GM21619 (cell line): Measurements from ENCODE around the gene ONECUT3.

ENCODE experiments used
- ATAC-seq: cut with Tn5 transposase; IDR thresholded peaks from one replicate; pipeline ENCODE4 v1.9.1; 2021; ENCODE audit not compliant: unreplicated experiment

ONECUT3 gene

GRCh38 chr19:1739960-1740629, 13.2 kb upstream of the ONECUT3 start:
- ATAC-seq = no peak

GRCh38 chr19:1742989-1743696, 10.2 kb upstream of the ONECUT3 start:
- ATAC-seq = no peak

- no peak for ATAC-seq
Observed at GRCh38 chr19:1744133-1744665, 9.1 kb upstream of the ONECUT3 start.

GRCh38 chr19:1744822-1745563, 8.3 kb upstream of the ONECUT3 start:
- no peak for ATAC-seq

- no peak for ATAC-seq
Observed at GRCh38 chr19:1745589-1746031, 7.7 kb upstream of the ONECUT3 start.

GRCh38 chr19:1746401-1747284, 6.7 kb upstream of the ONECUT3 start:
- ATAC-seq = no peak

GRCh38 chr19:1747285-1748114, 5.8 kb upstream of the ONECUT3 start:
- ATAC-seq = no peak

GRCh38 chr19:1748115-1748872, 5.0 kb upstream of the ONECUT3 start:
- no peak for ATAC-seq

- no peak for ATAC-seq
Observed at GRCh38 chr19:1748873-1749341, 4.4 kb upstream of the ONECUT3 start.

- ATAC-seq = no peak
Observed at GRCh38 chr19:1749373-1750342, 3.6 kb upstream of the ONECUT3 start.

GRCh38 chr19:1750343-1751021, 2.8 kb upstream of the ONECUT3 start:
- no peak for ATAC-seq

- no peak for ATAC-seq
Observed at GRCh38 chr19:1751367-1752008, 1.8 kb upstream of the ONECUT3 start.

GRCh38 chr19:1752009-1752756, 1.1 kb upstream of the ONECUT3 start:
- ATAC-seq = no peak

GRCh38 chr19:1754018-1754635, 821 bp downstream of the ONECUT3 start:
- no peak for ATAC-seq

GRCh38 chr19:1754636-1755466, 1.5 kb downstream of the ONECUT3 start:
- ATAC-seq = no peak
